K562 (cell line): ENCODE data around the gene SVOP.

ENCODE experiments used
- EZH2 ChIP-seq: IDR thresholded peaks from 2 replicates; pipeline ENCODE4 v1.6.1; 2012; ENCODE audit warnings: low read depth, mild to moderate bottlenecking, inconsistent platforms, low read length, borderline replicate concordance
- FOXK2 ChIP-seq, 2 experiments: fragments of 450-650 bp; IDR thresholded peaks in 1 of 2; conservative IDR thresholded peaks in 1 of 2; 2 replicates each; pipeline ENCODE4 v1.6.1; 2016; ENCODE audit warnings: low read depth in 2 of 2, mild to moderate bottlenecking in 1 of 2
- FOXM1 ChIP-seq, 2 experiments: fragments of 450-650 bp in 1 of 2; sonication (generic) in 1 of 2; formaldehyde crosslinking in 1 of 2; IDR thresholded peaks; 2 replicates each; pipeline versions ENCODE4 v1.6.1 to v1.9.0; 2017 to 2022; ENCODE audit warnings: low read depth in 2 of 2, mild to moderate bottlenecking in 2 of 2, missing genetic modification reagents in 1 of 2, moderate library complexity in 1 of 2
- NELFE ChIP-seq: IDR thresholded peaks from 2 replicates; pipeline ENCODE4 v1.6.1; 2011; ENCODE audit warnings: mild to moderate bottlenecking; ENCODE audit not compliant: insufficient read depth, insufficient read length
- RAD21 ChIP-seq, 2 experiments: fragments of 250-450 bp in 1 of 2; fragments of 450-650 bp in 1 of 2; sonication (Bioruptor Pico) in 1 of 2; formaldehyde crosslinking in 1 of 2; IDR thresholded peaks in 1 of 2; conservative IDR thresholded peaks in 1 of 2; 2 replicates each; pipeline versions ENCODE4 v1.4.0 to v1.8.0; 2020 to 2022; ENCODE audit warnings: mild to moderate bottlenecking in 2 of 2, moderate library complexity in 1 of 2
- TRIM25 ChIP-seq: fragments of 450-650 bp; IDR thresholded peaks from 2 replicates; pipeline ENCODE4 v1.7.0; 2016; ENCODE audit warnings: borderline replicate concordance
- ZBED1 ChIP-seq: IDR thresholded peaks from 2 replicates; pipeline ENCODE4 v1.6.1; 2014
- ZC3H8 ChIP-seq: fragments of 450-650 bp; IDR thresholded peaks from 2 replicates; pipeline ENCODE4 v1.6.1; 2017
- ZZZ3 ChIP-seq: fragments of 450-650 bp; IDR thresholded peaks from 2 replicates; pipeline ENCODE4 v1.6.1; 2016; ENCODE audit warnings: antibody characterized with exemption, mild to moderate bottlenecking, moderate library complexity

DNA sequence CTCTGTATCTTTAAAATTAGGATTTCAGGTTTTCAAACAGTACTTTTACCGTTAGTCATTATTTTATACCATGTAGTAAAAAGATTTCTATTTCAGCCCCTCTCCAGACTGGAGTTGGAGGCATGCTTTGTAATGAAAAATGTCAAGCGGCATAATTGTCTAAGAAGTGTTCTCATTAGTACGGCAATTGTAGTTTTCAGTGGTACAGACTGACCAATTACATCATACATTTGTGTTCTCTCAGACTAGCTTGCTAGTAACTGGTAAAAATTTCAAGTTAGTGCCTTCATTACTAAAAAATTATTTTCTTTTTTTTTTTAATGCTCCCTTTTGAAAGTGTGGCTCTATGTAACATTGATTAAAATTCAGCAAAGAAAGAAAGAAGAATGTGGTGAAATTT lies 36.0 kb upstream of the SVOP start:
- TF ChIP-seq ZZZ3 (no peak), ZBED1 (no peak), FOXK2 (conservative IDR thresholded peaks at IDR 0.05 in 1 of 2, IDR thresholded peaks at IDR 0.05 in 1 of 2; ENCODE audit: low read depth in 2 of 2) (no peak), ZC3H8 (no peak), FOXM1 (IDR thresholded peaks at IDR 0.05; ENCODE audit: low read depth) (no peak), FOXM1 (CRISPR knock-in tag; IDR thresholded peaks at IDR 0.05; ENCODE audit: low read depth) (no peak), EZH2 (no peak), NELFE (no peak), TRIM25 (no peak), RAD21 (CRISPR knock-in tag; conservative IDR thresholded peaks at IDR 0.05 in 1 of 2, IDR thresholded peaks at IDR 0.05 in 1 of 2) (no peak)
